ENCODE measurements around the gene KRT20. TPM values are rescaled to one million over a fixed set of nuclear protein-coding genes. Genes with fewer than 3 reads are reported as not detected.
A peak's percentile ranks its signal among the peaks of the same experiment; 100 is the strongest.

The KRT20 gene
- total RNA-seq, 1 donor = not detected

DNA sequence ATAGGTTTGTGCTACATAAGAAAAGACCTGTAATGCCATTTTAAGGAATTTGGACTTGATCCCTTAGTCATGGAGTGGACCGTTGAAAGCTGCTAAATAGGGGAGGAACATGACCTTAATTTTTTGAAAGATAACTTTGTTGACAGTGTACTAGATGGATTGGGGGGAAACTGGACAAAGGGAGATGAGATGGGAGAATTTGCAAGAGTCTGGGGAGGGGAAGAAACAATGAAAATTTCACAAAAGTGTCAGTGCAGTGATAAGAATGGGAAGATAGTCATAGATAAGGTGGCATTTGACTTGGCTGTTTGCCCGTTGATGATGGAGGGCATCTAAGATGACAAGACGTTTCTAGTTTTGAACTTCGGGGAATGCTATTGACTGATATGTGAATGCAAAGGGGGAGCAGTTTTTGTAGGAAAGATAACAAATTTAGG lies 40.4 kb downstream of the KRT20 start:
- TF ChIP-seq, protein P1, sequence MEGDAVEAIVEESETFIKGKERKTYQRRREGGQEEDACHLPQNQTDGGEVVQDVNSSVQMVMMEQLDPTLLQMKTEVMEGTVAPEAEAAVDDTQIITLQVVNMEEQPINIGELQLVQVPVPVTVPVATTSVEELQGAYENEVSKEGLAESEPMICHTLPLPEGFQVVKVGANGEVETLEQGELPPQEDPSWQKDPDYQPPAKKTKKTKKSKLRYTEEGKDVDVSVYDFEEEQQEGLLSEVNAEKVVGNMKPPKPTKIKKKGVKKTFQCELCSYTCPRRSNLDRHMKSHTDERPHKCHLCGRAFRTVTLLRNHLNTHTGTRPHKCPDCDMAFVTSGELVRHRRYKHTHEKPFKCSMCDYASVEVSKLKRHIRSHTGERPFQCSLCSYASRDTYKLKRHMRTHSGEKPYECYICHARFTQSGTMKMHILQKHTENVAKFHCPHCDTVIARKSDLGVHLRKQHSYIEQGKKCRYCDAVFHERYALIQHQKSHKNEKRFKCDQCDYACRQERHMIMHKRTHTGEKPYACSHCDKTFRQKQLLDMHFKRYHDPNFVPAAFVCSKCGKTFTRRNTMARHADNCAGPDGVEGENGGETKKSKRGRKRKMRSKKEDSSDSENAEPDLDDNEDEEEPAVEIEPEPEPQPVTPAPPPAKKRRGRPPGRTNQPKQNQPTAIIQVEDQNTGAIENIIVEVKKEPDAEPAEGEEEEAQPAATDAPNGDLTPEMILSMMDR (IDR thresholded peaks at IDR 0.05; ENCODE audit: insufficient read depth, low read depth, low read length) = no peak
- no peak for DNase-seq (ENCODE audit: low read depth)

DNA sequence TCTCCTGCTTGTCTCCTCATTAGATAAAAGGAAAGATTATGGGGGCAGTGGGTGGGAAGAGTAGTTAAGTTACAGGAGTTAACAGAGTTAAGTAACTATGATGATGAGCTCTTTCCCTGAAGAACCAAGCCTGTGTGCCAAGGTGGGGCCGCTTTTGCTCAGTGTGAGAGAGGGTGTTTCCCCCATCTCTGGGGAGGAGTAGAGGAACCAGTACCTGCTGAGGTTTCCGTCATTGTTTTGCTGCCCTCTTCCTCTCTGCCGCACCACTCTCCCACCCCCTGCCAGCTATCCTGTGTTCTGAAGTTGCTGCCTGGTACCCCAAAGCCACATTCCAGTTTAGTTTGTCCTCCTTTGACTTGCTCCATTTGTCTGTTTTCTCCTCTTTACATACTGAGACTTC lies 41.8 kb downstream of the KRT20 start:
- H3K4me3 ChIP-seq (ENCODE audit: low read depth, low read length) = no peak overlapping the region
- TF ChIP-seq, protein P1 (IDR thresholded peaks at IDR 0.05; ENCODE audit: insufficient read depth, low read depth, low read length) = no peak
- DNase-seq (ENCODE audit: low read depth) = no peak

More for the DNA sequence above, 40.4 kb downstream of the KRT20 start:
- H3K4me3 ChIP-seq (ENCODE audit: low read depth, low read length) = no peak overlapping the region

- peak; percentile 44 for DNase-seq (ENCODE audit: low read depth)
- H3K4me3 ChIP-seq (ENCODE audit: low read depth, low read length) = no peak overlapping the region
- TF ChIP-seq, protein P1 (IDR thresholded peaks at IDR 0.05; ENCODE audit: insufficient read depth, low read depth, low read length) = no peak
Measured at GRCh38 chr17:40841246-40841645, 43.8 kb downstream of the KRT20 start.

DNA sequence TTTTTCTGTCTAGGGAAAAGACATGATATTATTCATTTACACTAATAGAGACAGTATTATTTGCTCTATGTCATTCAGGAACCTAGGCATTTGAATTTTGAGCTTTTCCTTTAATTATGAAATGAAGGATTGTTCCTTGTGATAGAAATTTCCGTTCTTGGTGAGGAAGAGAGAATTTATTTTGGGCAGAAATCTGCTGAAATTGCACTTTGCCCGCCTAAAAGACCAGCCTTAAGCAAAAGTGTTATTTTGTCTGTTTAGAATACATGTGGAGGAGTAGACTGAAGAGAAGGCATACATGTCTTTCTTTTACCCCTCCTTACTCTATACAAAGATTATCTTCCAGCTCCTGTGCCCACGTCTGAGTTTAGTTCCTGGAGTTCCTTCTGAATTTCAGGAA lies 45.8 kb downstream of the KRT20 start:
- TF ChIP-seq, protein P1 (IDR thresholded peaks at IDR 0.05; ENCODE audit: insufficient read depth, low read depth, low read length) = no peak
- no peak overlapping the region for H3K4me3 ChIP-seq (ENCODE audit: low read depth, low read length)
- no peak for DNase-seq (ENCODE audit: low read depth)

GRCh38 chr17:40836020-40836419 lies 49.0 kb downstream of the KRT20 start:
- no peak overlapping the region for H3K4me3 ChIP-seq (ENCODE audit: low read depth, low read length)
- TF ChIP-seq, protein P1 (IDR thresholded peaks at IDR 0.05; ENCODE audit: insufficient read depth, low read depth, low read length) = no peak
- DNase-seq (ENCODE audit: low read depth) = no peak

GRCh38 chr17:40833882-40834281 lies 51.2 kb downstream of the KRT20 start:
- H3K4me3 ChIP-seq (ENCODE audit: low read depth, low read length) = no peak overlapping the region
- TF ChIP-seq, protein P1 (IDR thresholded peaks at IDR 0.05; ENCODE audit: insufficient read depth, low read depth, low read length) = no peak
- DNase-seq (ENCODE audit: low read depth) = no peak

- H3K4me3 ChIP-seq (ENCODE audit: low read depth, low read length) = no peak overlapping the region
- TF ChIP-seq, protein P1 (IDR thresholded peaks at IDR 0.05; ENCODE audit: insufficient read depth, low read depth, low read length) = no peak
- no peak for DNase-seq (ENCODE audit: low read depth)
Measured at GRCh38 chr17:40832840-40833239, 52.2 kb downstream of the KRT20 start.
